ENCODE measurements around the gene NDUFS8.

The NDUFS8 gene

GRCh38 chr11:68050371-68050841, 19.9 kb downstream of the NDUFS8 start:
- no peaks in the 10 kb centered on the region for H3K27me3 ChIP-seq (ENCODE audit: control insufficient read depth, insufficient read depth, low read length)

GRCh38 chr11:68051191-68052136, 21.0 kb downstream of the NDUFS8 start:
- H3K27ac ChIP-seq (ENCODE audit: low read length) = no peak overlapping the region
- H3K27me3 ChIP-seq (ENCODE audit: control insufficient read depth, insufficient read depth, low read length) = no peaks in the 10 kb centered on the region
- H3K4me1 ChIP-seq (ENCODE audit: control insufficient read depth, low read depth, low read length) = no peaks in the 10 kb centered on the region
- no peak overlapping the region for H3K9ac ChIP-seq (ENCODE audit: low read length)
- no peaks in the 10 kb centered on the region for H3K36me3 ChIP-seq (ENCODE audit: control insufficient read depth, low read depth, low read length)
- H3K9me3 ChIP-seq (ENCODE audit: control insufficient read depth, low read depth, low read length) = no peaks in the 10 kb centered on the region
- no peak overlapping the region for H3K4me3 ChIP-seq (ENCODE audit: low read length)

More at GRCh38 chr11:68050371-68050841, 19.9 kb downstream of the NDUFS8 start:
- Histone ChIP-seq H3K9me3 (ENCODE audit: control insufficient read depth, low read depth, low read length) (no peaks in the 10 kb centered on the region), H3K4me1 (ENCODE audit: control insufficient read depth, low read depth, low read length) (no peaks in the 10 kb centered on the region), H3K9ac (ENCODE audit: low read length) (no peak overlapping the region), H3K27ac (ENCODE audit: low read length) (no peak overlapping the region), H3K36me3 (ENCODE audit: control insufficient read depth, low read depth, low read length) (no peaks in the 10 kb centered on the region), H3K4me3 (ENCODE audit: low read length) (no peak overlapping the region)

- Histone ChIP-seq H3K36me3 (ENCODE audit: control insufficient read depth, low read depth, low read length) (no peaks in the 10 kb centered on the region), H3K9ac (ENCODE audit: low read length) (no peak overlapping the region), H3K4me3 (ENCODE audit: low read length) (no peak overlapping the region), H3K27ac (ENCODE audit: low read length) (no peak overlapping the region), H3K27me3 (ENCODE audit: control insufficient read depth, insufficient read depth, low read length) (no peaks in the 10 kb centered on the region), H3K9me3 (ENCODE audit: control insufficient read depth, low read depth, low read length) (no peaks in the 10 kb centered on the region), H3K4me1 (ENCODE audit: control insufficient read depth, low read depth, low read length) (no peaks in the 10 kb centered on the region)
Measured at GRCh38 chr11:68052137-68052873, 21.8 kb downstream of the NDUFS8 start.

GRCh38 chr11:68053117-68053516, 22.6 kb downstream of the NDUFS8 start:
- Histone ChIP-seq H3K9ac (ENCODE audit: low read length) (no peak overlapping the region), H3K27ac (ENCODE audit: low read length) (no peak overlapping the region), H3K4me1 (ENCODE audit: control insufficient read depth, low read depth, low read length) (no peaks in the 10 kb centered on the region), H3K27me3 (ENCODE audit: control insufficient read depth, insufficient read depth, low read length) (no peaks in the 10 kb centered on the region), H3K4me3 (ENCODE audit: low read length) (no peak overlapping the region), H3K9me3 (ENCODE audit: control insufficient read depth, low read depth, low read length) (no peaks in the 10 kb centered on the region), H3K36me3 (ENCODE audit: control insufficient read depth, low read depth, low read length) (peaks cover 2% of the 10 kb centered on the region)

- H3K27ac ChIP-seq (ENCODE audit: low read length) = no peak overlapping the region
- no peaks in the 10 kb centered on the region for H3K27me3 ChIP-seq (ENCODE audit: control insufficient read depth, insufficient read depth, low read length)
- H3K36me3 ChIP-seq (ENCODE audit: control insufficient read depth, low read depth, low read length) = peaks cover 11% of the 10 kb centered on the region
- H3K9ac ChIP-seq (ENCODE audit: low read length) = no peak overlapping the region
- no peak overlapping the region for H3K4me3 ChIP-seq (ENCODE audit: low read length)
- no peaks in the 10 kb centered on the region for H3K4me1 ChIP-seq (ENCODE audit: control insufficient read depth, low read depth, low read length)
- H3K9me3 ChIP-seq (ENCODE audit: control insufficient read depth, low read depth, low read length) = no peaks in the 10 kb centered on the region
Measured at GRCh38 chr11:68053981-68054812, 23.7 kb downstream of the NDUFS8 start.

- no peak overlapping the region for H3K4me3 ChIP-seq (ENCODE audit: low read length)
- H3K27me3 ChIP-seq (ENCODE audit: control insufficient read depth, insufficient read depth, low read length) = no peaks in the 10 kb centered on the region
- H3K9ac ChIP-seq (ENCODE audit: low read length) = no peak overlapping the region
- no peak overlapping the region for H3K27ac ChIP-seq (ENCODE audit: low read length)
- H3K36me3 ChIP-seq (ENCODE audit: control insufficient read depth, low read depth, low read length) = peaks cover 27% of the 10 kb centered on the region
- H3K4me1 ChIP-seq (ENCODE audit: control insufficient read depth, low read depth, low read length) = no peaks in the 10 kb centered on the region
- H3K9me3 ChIP-seq (ENCODE audit: control insufficient read depth, low read depth, low read length) = no peaks in the 10 kb centered on the region
Measured at GRCh38 chr11:68056317-68057285, 26.1 kb downstream of the NDUFS8 start.

GRCh38 chr11:68057807-68058206, 27.3 kb downstream of the NDUFS8 start:
- no peaks in the 10 kb centered on the region for H3K27me3 ChIP-seq (ENCODE audit: control insufficient read depth, insufficient read depth, low read length)
- peaks cover 39% of the 10 kb centered on the region for H3K36me3 ChIP-seq (ENCODE audit: control insufficient read depth, low read depth, low read length)
- no peak overlapping the region for H3K27ac ChIP-seq (ENCODE audit: low read length)
- no peak overlapping the region for H3K9ac ChIP-seq (ENCODE audit: low read length)
- H3K4me3 ChIP-seq (ENCODE audit: low read length) = no peak overlapping the region
- no peaks in the 10 kb centered on the region for H3K9me3 ChIP-seq (ENCODE audit: control insufficient read depth, low read depth, low read length)
- no peaks in the 10 kb centered on the region for H3K4me1 ChIP-seq (ENCODE audit: control insufficient read depth, low read depth, low read length)

- Histone ChIP-seq H3K9me3 (ENCODE audit: control insufficient read depth, low read depth, low read length) (no peaks in the 10 kb centered on the region), H3K4me1 (ENCODE audit: control insufficient read depth, low read depth, low read length) (no peaks in the 10 kb centered on the region), H3K36me3 (ENCODE audit: control insufficient read depth, low read depth, low read length) (peaks cover 76% of the 10 kb centered on the region), H3K4me3 (ENCODE audit: low read length) (no peak overlapping the region), H3K27ac (ENCODE audit: low read length) (no peak overlapping the region), H3K9ac (ENCODE audit: low read length) (no peak overlapping the region), H3K27me3 (ENCODE audit: control insufficient read depth, insufficient read depth, low read length) (no peaks in the 10 kb centered on the region)
Measured at GRCh38 chr11:68061508-68061907, 31.0 kb downstream of the NDUFS8 start.

- Histone ChIP-seq H3K9ac (ENCODE audit: low read length) (no peak overlapping the region), H3K27ac (ENCODE audit: low read length) (no peak overlapping the region), H3K27me3 (ENCODE audit: control insufficient read depth, insufficient read depth, low read length) (no peaks in the 10 kb centered on the region), H3K4me3 (ENCODE audit: low read length) (no peak overlapping the region), H3K4me1 (ENCODE audit: control insufficient read depth, low read depth, low read length) (no peaks in the 10 kb centered on the region), H3K9me3 (ENCODE audit: control insufficient read depth, low read depth, low read length) (no peaks in the 10 kb centered on the region), H3K36me3 (ENCODE audit: control insufficient read depth, low read depth, low read length) (peaks cover 91% of the 10 kb centered on the region)
Measured at GRCh38 chr11:68064926-68065325, 34.4 kb downstream of the NDUFS8 start.

- H3K9ac ChIP-seq (ENCODE audit: low read length) = no peak overlapping the region
- no peak overlapping the region for H3K27ac ChIP-seq (ENCODE audit: low read length)
- no peaks in the 10 kb centered on the region for H3K9me3 ChIP-seq (ENCODE audit: control insufficient read depth, low read depth, low read length)
- H3K4me1 ChIP-seq (ENCODE audit: control insufficient read depth, low read depth, low read length) = no peaks in the 10 kb centered on the region
- H3K4me3 ChIP-seq (ENCODE audit: low read length) = no peak overlapping the region
- peaks cover 95% of the 10 kb centered on the region for H3K36me3 ChIP-seq (ENCODE audit: control insufficient read depth, low read depth, low read length)
- H3K27me3 ChIP-seq (ENCODE audit: control insufficient read depth, insufficient read depth, low read length) = no peaks in the 10 kb centered on the region
Measured at GRCh38 chr11:68065841-68066240, 35.4 kb downstream of the NDUFS8 start.

Measured in iPS-18a (cell line).